Keratinocyte (primary cell): ENCODE measurements around the gene KRTAP2-2. TPM values are rescaled to one million over a fixed set of nuclear protein-coding genes. Genes with fewer than 3 reads are reported as not detected.

ENCODE experiments used
- DNase-seq: peaks from one replicate; pipeline ENCODE4 v3.0.0-alpha.2; 2011; ENCODE audit warnings: low read depth, missing footprints, low spot score
- FAIRE-seq: peaks from 2 replicates; lab custom pipeline; 2011; peaks lifted over from hg19 to GRCh38; lab: Jason Lieb, UNC
- H2AFZ ChIP-seq: 2 replicates; pipeline ENCODE4 v1.6.0; 2012; ENCODE audit warnings: low read length, control low read depth, inconsistent platforms; ENCODE audit not compliant: control insufficient read depth
- H3K27ac ChIP-seq: 2 replicates; pipeline ENCODE4 v1.5.1; 2011; ENCODE audit warnings: low read length; ENCODE audit not compliant: control insufficient read depth, insufficient read depth
- H3K27me3 ChIP-seq: 3 replicates; pipeline ENCODE4 v1.6.0; 2011; ENCODE audit warnings: low read length; ENCODE audit not compliant: control insufficient read depth, insufficient read depth; ENCODE audit errors: extremely low read depth
- H3K36me3 ChIP-seq, 2 experiments: 2 replicates in 1 of 2; 3 replicates in 1 of 2; pipeline ENCODE4 v1.5.1; 2011; ENCODE audit warnings: low read length in 2 of 2, mild to moderate bottlenecking in 1 of 2; ENCODE audit not compliant: control insufficient read depth in 2 of 2, insufficient read depth in 2 of 2; ENCODE audit errors: extremely low read depth in 1 of 2
- H3K4me1 ChIP-seq: 3 replicates; pipeline ENCODE4 v1.5.1; 2011; ENCODE audit warnings: low read length; ENCODE audit not compliant: control insufficient read depth, insufficient read depth; ENCODE audit errors: extremely low read depth
- H3K4me2 ChIP-seq: 3 replicates; pipeline ENCODE4 v1.6.0; 2011; ENCODE audit warnings: low read depth, low read length; ENCODE audit not compliant: control insufficient read depth, insufficient read depth; ENCODE audit errors: extremely low read depth
- H3K4me3 ChIP-seq, 3 experiments: fragments of 200-600 bp in 1 of 3; sonication (generic) in 1 of 3; 2 replicates in 2 of 3; 3 replicates in 1 of 3; pipeline ENCODE4 v1.5.1; 2011 to 2016; ENCODE audit warnings: low read length in 3 of 3, mild to moderate bottlenecking in 3 of 3, control low read depth in 2 of 3, inconsistent platforms in 1 of 3, low read depth in 1 of 3, mixed read lengths in 1 of 3, mixed run types in 1 of 3, moderate library complexity in 1 of 3; ENCODE audit not compliant: control insufficient read depth in 2 of 3, insufficient read depth in 2 of 3; ENCODE audit errors: extremely low read depth in 1 of 3
- H3K79me2 ChIP-seq: 2 replicates; pipeline ENCODE4 v1.6.0; 2012; ENCODE audit warnings: low read length; ENCODE audit not compliant: control insufficient read depth, insufficient read depth
- H3K9ac ChIP-seq: 3 replicates; pipeline ENCODE4 v1.6.0; 2011; ENCODE audit warnings: low read length; ENCODE audit not compliant: control insufficient read depth, insufficient read depth; ENCODE audit errors: extremely low read depth
- H3K9me1 ChIP-seq: 3 replicates; pipeline ENCODE4 v1.6.0; 2011; ENCODE audit warnings: low read length; ENCODE audit not compliant: control insufficient read depth, insufficient read depth; ENCODE audit errors: extremely low read depth
- H3K9me3 ChIP-seq: 2 replicates; pipeline ENCODE4 v1.5.1; 2012; ENCODE audit warnings: low read depth, low read length; ENCODE audit not compliant: control insufficient read depth
- H4K20me1 ChIP-seq: 3 replicates; pipeline ENCODE4 v1.6.0; 2011; ENCODE audit warnings: low read length; ENCODE audit not compliant: control insufficient read depth, insufficient read depth; ENCODE audit errors: extremely low read depth
- CTCF ChIP-seq, 3 experiments: IDR thresholded peaks in 1 of 3; conservative IDR thresholded peaks in 1 of 3; optimal IDR thresholded peaks in 1 of 3; 2 replicates in 2 of 3; 3 replicates in 1 of 3; pipeline versions ENCODE3 to v1.5.1; 2011; ENCODE audit warnings: low read length in 3 of 3, mild to moderate bottlenecking in 3 of 3, moderate library complexity in 2 of 3, control low read depth in 1 of 3, inconsistent platforms in 1 of 3; ENCODE audit not compliant: insufficient read depth in 2 of 3; ENCODE audit errors: extremely low read depth in 1 of 3
- EZH2 ChIP-seq: IDR thresholded peaks from one replicate; pipeline ENCODE4 v1.6.1; 2012; ENCODE audit warnings: inconsistent platforms, mild to moderate bottlenecking, low read length, moderate library complexity
- dilution Hi-C: fragments of 300-500 bp; cut with MboI; formaldehyde crosslinking; loops from one replicate; pipeline ENCODE4 v1.7.0; 2020; ENCODE audit warnings: low sequenced_read_pairs; ENCODE audit not compliant: extremely low pct_ligation_motif_present
- polyA plus RNA-seq, 5 experiments: library from polyadenylated mRNA; depleted of rRNA in 3 of 5; stranded (reverse) in 3 of 5; stranded (forward) in 1 of 5; unstranded in 1 of 5; fragments of >200 nt; gene quantifications; 1 replicate in 1 of 5; 2 replicates in 3 of 5; 3 replicates in 1 of 5; pipeline versions ENCODE4 v1.2.1 to v1.2.3, GENCODE V29; 2011 to 2012; ENCODE audit warnings: missing spikeins in 2 of 5, low read depth in 1 of 5, low replicate concordance in 1 of 5

KRTAP2-2 gene
- polyA plus RNA-seq, 1 donor (not counting 4 experiments of a cell fraction or from before 2014, with no cell fraction given) = not detected

GRCh38 chr17:41082626-41083025 is 27.6 kb upstream of the KRTAP2-2 start:
- no peak for DNase-seq
- dilution Hi-C loops = no loop called here

DNA sequence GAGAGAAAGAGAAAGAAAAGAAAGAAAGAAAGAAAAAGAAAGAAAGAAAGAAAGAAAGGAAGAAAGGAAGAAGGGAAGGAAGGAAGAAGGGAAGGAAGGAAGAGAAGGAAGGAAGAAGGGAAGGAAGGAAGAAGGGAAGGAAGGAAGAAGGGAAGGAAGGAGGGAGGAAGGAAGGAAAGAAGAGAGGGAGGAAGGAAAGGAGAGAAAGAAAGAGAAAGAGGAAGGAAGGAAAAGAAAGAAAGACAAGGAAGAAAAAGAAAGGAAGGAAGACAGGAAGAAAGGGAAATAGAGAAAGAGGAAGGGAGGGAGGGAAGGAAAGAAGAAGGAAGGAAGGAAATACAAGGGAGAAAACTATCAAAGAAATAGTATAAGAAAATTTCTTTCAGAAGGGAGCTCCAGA is 21.8 kb upstream of the KRTAP2-2 start:
- DNase-seq (no peak), FAIRE-seq (no peak)
- Histone ChIP-seq H3K79me2 (no peaks in the 10 kb centered on the region), H3K27ac (no peak overlapping the region), H3K9me3 (no peaks in the 10 kb centered on the region), H3K4me1 (no peaks in the 10 kb centered on the region), H3K4me2 (no peak overlapping the region), H3K36me3 (no peaks in the 10 kb centered on the region), H3K9me1 (no peaks in the 10 kb centered on the region), H3K27me3 (no peaks in the 10 kb centered on the region), H3K9ac (no peak overlapping the region), H2AFZ (no peak overlapping the region), H3K4me3 (no peak overlapping the region), H4K20me1 (no peaks in the 10 kb centered on the region)
- dilution Hi-C loops = no loop called here
- TF ChIP-seq CTCF (optimal IDR thresholded peaks at IDR 0.05 in 1 of 3, IDR thresholded peaks at IDR 0.05 in 1 of 3, conservative IDR thresholded peaks at IDR 0.05 in 1 of 3; ENCODE audit: extremely low read depth in 1 of 3, insufficient read depth in 2 of 3, low read length in 3 of 3) (no peak), EZH2 (no peak)

More at GRCh38 chr17:41082626-41083025, 27.6 kb upstream of the KRTAP2-2 start:
- Histone ChIP-seq H3K4me1 (peaks cover 15% of the 10 kb centered on the region), H3K27me3 (no peaks in the 10 kb centered on the region), H2AFZ (no peak overlapping the region), H3K36me3 (no peaks in the 10 kb centered on the region), H3K9me3 (no peaks in the 10 kb centered on the region), H3K9ac (no peak overlapping the region), H3K4me2 (peak overlapping the region; percentile 14), H3K9me1 (no peaks in the 10 kb centered on the region), H3K27ac (peak overlapping the region; percentile 34), H3K4me3 (no peak overlapping the region), H4K20me1 (no peaks in the 10 kb centered on the region), H3K79me2 (no peaks in the 10 kb centered on the region)
- FAIRE-seq = peak; percentile 66
- no peak for TF ChIP-seq EZH2
- TF ChIP-seq CTCF (optimal IDR thresholded peaks at IDR 0.05 in 1 of 3, IDR thresholded peaks at IDR 0.05 in 1 of 3, conservative IDR thresholded peaks at IDR 0.05 in 1 of 3; ENCODE audit: extremely low read depth in 1 of 3, insufficient read depth in 2 of 3, low read length in 3 of 3) = no peak
